Osteoblast (primary cell): ENCODE data around the gene PGBD5. TPM values are rescaled to one million over a fixed set of nuclear protein-coding genes. Genes with fewer than 3 reads are reported as not detected.
A peak's percentile ranks its signal among the peaks of the same experiment; 100 is the strongest.

Experiments used
- DNase-seq: peaks from one replicate; pipeline ENCODE4 v3.0.0; 2011; ENCODE audit warnings: low spot score, mixed read lengths; ENCODE audit not compliant: insufficient read length; ENCODE audit errors: missing footprints
- H2AFZ ChIP-seq: 2 replicates; pipeline ENCODE4 v1.6.0; 2011; ENCODE audit warnings: mild to moderate bottlenecking, low read length
- H3K27ac ChIP-seq: 2 replicates; pipeline ENCODE4 v1.5.1; 2011; ENCODE audit warnings: mild to moderate bottlenecking, low read depth, low read length, moderate library complexity
- H3K27me3 ChIP-seq: 2 replicates; pipeline ENCODE4 v1.6.0; 2012; ENCODE audit warnings: mild to moderate bottlenecking, control low read depth, inconsistent platforms, low read length, moderate library complexity; ENCODE audit not compliant: insufficient read depth
- H3K36me3 ChIP-seq: 2 replicates; pipeline ENCODE4 v1.5.1; 2011; ENCODE audit warnings: mild to moderate bottlenecking, low read length, control low read depth, moderate library complexity; ENCODE audit not compliant: insufficient read depth
- H3K4me1 ChIP-seq: 2 replicates; pipeline ENCODE4 v1.5.1; 2011; ENCODE audit warnings: mild to moderate bottlenecking, low read length, control low read depth, moderate library complexity; ENCODE audit not compliant: insufficient read depth
- H3K4me2 ChIP-seq: 2 replicates; pipeline ENCODE4 v1.6.0; 2011; ENCODE audit warnings: mild to moderate bottlenecking, low read length; ENCODE audit not compliant: insufficient read depth
- H3K4me3 ChIP-seq: fragments of 200-600 bp; sonication (generic); 3 replicates; pipeline ENCODE4 v1.5.1; 2012; ENCODE audit warnings: mild to moderate bottlenecking, low read length, inconsistent platforms; ENCODE audit not compliant: insufficient read depth
- H3K79me2 ChIP-seq: 2 replicates; pipeline ENCODE4 v1.6.0; 2012; ENCODE audit warnings: mild to moderate bottlenecking, low read length, control low read depth, inconsistent platforms; ENCODE audit not compliant: insufficient read depth
- H3K9me3 ChIP-seq: 2 replicates; pipeline ENCODE4 v1.5.1; 2011; ENCODE audit warnings: low read depth, low read length, control low read depth
- H4K20me1 ChIP-seq: 2 replicates; pipeline ENCODE4 v1.6.0; 2012; ENCODE audit warnings: mild to moderate bottlenecking, low read length, control low read depth; ENCODE audit not compliant: insufficient read depth
- total RNA-seq: library from RNA; depleted of rRNA; stranded (reverse); fragments of >200 nt; gene quantifications from 2 replicates; pipeline ENCODE4 v1.2.3, GENCODE V29; 2012
- TF ChIP-seq, protein P1 (sequence below): IDR thresholded peaks from 2 replicates; pipeline ENCODE4 v1.5.1; 2011; ENCODE audit warnings: mild to moderate bottlenecking, low read depth, low read length, moderate library complexity; ENCODE audit errors: extremely low read depth

PGBD5 gene
- total RNA-seq, 1 donor: under 0.01 TPM

DNA sequence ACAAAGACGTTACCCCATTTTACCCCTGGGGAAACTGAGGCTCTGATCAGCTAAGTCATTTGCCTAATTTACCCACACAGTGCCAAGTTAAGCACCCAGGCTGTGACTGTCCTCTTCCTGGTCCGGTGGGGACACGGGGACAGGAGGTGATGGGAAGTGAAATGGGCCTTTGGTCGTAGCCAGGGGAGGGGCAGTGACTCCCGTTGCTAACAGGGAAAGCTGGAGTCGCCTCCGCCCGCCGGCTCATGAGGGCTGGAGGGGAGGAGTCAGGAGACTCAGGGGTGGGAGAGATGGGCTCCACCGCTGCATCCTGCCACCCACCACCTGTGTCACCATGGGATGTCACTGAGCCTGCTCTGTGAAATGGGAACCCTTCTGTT is 139.3 kb downstream of the PGBD5 start:
- H3K36me3 ChIP-seq: no peaks in the 10 kb centered on the region
- TF ChIP-seq, protein P1, sequence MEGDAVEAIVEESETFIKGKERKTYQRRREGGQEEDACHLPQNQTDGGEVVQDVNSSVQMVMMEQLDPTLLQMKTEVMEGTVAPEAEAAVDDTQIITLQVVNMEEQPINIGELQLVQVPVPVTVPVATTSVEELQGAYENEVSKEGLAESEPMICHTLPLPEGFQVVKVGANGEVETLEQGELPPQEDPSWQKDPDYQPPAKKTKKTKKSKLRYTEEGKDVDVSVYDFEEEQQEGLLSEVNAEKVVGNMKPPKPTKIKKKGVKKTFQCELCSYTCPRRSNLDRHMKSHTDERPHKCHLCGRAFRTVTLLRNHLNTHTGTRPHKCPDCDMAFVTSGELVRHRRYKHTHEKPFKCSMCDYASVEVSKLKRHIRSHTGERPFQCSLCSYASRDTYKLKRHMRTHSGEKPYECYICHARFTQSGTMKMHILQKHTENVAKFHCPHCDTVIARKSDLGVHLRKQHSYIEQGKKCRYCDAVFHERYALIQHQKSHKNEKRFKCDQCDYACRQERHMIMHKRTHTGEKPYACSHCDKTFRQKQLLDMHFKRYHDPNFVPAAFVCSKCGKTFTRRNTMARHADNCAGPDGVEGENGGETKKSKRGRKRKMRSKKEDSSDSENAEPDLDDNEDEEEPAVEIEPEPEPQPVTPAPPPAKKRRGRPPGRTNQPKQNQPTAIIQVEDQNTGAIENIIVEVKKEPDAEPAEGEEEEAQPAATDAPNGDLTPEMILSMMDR: no peak

DNA sequence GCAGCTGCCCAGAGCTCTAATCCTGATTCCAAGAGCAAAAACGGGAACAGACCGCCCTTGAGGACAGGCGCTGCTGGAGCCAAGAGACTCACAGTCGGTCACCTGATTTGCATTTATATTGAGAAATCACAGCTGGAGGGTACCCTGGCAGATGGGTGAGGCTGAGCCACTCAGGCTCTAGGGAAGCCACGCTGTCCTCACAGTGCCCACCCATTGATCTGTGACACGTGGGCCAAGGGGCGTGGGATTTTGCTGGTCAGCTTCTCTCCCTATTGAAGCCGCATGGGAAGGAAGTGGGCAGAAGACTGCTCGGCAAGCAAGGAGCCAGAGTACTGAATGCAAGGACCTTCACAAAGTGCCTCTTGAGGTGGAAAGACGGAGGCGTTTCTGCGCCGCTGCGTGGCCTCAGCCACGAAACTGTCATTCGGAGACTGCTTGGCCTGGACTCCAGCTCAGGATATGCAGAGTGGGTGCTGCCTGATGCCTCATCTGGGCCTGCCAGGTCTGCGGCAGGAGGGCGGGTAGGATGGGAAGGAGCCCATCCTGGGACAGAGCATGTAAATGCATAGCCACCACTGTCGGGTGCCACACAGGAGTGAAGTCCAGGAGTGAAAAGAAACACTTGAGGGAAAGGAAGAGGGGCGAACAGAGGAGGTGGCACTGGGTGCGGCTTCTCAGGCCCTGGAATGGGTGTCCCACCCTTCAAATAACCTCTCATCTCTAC is 139.8 kb downstream of the PGBD5 start:
- TF ChIP-seq, protein P1: no peak
- H4K20me1 ChIP-seq: peaks cover 3% of the 10 kb centered on the region
- no peak overlapping the region for H3K4me3 ChIP-seq

More for the DNA sequence above, 139.3 kb downstream of the PGBD5 start:
- Histone ChIP-seq H3K79me2 (no peaks in the 10 kb centered on the region), H4K20me1 (peaks cover 3% of the 10 kb centered on the region), H2AFZ (no peak overlapping the region), H3K9me3 (no peaks in the 10 kb centered on the region), H3K4me2 (no peak overlapping the region), H3K4me3 (no peak overlapping the region), H3K4me1 (no peaks in the 10 kb centered on the region), H3K27me3 (peaks cover 9% of the 10 kb centered on the region), H3K27ac (no peak overlapping the region)
- DNase-seq: peak; percentile 72

DNA sequence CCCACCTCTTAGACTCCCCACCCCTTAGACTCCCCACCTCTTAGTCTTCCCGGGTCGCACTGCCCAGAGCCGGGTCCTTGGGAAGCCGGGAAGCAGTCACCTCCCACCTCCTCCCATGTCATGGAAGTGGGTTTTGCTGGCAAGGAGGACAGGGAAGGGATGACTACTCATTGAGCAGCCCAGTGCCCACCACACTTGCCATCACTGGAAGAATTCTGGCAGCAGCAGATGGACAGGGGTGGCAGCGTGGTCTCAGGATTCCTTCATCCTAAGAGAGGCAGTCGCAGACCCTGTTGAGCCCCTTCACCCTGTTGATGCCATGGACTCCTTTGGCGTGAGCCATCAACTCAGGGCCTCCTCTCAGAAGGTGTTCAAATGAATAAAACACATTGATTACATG is 140.8 kb downstream of the PGBD5 start:
- Histone ChIP-seq H3K36me3 (peaks cover 9% of the 10 kb centered on the region), H3K27ac (no peak overlapping the region), H3K9me3 (no peaks in the 10 kb centered on the region), H3K4me3 (no peak overlapping the region), H2AFZ (no peak overlapping the region), H3K27me3 (peaks cover 9% of the 10 kb centered on the region), H4K20me1 (peaks cover 3% of the 10 kb centered on the region), H3K79me2 (no peaks in the 10 kb centered on the region), H3K4me2 (no peak overlapping the region), H3K4me1 (no peaks in the 10 kb centered on the region)
- TF ChIP-seq, protein P1: no peak
- peak; percentile 74 for DNase-seq

More for the DNA sequence above, 139.8 kb downstream of the PGBD5 start:
- Histone ChIP-seq H3K9me3 (no peaks in the 10 kb centered on the region), H3K27ac (no peak overlapping the region), H3K4me2 (no peak overlapping the region), H3K27me3 (peaks cover 9% of the 10 kb centered on the region), H3K79me2 (no peaks in the 10 kb centered on the region), H3K4me1 (no peaks in the 10 kb centered on the region), H3K36me3 (peaks cover 1% of the 10 kb centered on the region), H2AFZ (no peak overlapping the region)
- peak; percentile 67 for DNase-seq

DNA sequence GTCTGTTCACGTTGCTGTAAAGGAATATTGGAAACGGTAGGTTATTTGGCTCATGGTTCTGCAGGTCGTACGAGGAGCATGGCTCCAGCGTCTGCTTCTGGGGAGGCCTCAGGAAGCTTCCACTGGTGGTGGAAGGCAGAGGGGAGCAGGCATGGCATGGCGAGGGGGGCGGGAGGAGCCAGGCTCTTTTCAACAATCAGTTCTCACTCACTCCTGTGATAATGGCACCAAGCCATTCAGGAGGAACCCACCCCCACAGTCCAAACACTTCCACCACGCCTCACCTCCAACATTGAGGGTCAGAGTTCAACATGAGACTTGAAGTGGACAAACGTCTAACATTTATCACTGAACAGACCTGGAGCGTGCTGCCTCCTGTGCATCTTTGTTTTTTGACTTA is 141.2 kb downstream of the PGBD5 start:
- Histone ChIP-seq H2AFZ (no peak overlapping the region), H4K20me1 (peaks cover 3% of the 10 kb centered on the region), H3K36me3 (peaks cover 10% of the 10 kb centered on the region), H3K4me3 (no peak overlapping the region), H3K9me3 (no peaks in the 10 kb centered on the region), H3K4me1 (no peaks in the 10 kb centered on the region), H3K27me3 (peaks cover 9% of the 10 kb centered on the region), H3K4me2 (no peak overlapping the region), H3K27ac (no peak overlapping the region), H3K79me2 (no peaks in the 10 kb centered on the region)
- peak; percentile 39 for DNase-seq
- TF ChIP-seq, protein P1: no peak
